ENCODE results near the gene ETNK2.
"Not testable (repeated sequence)": the region's sequence is repeated elsewhere in the genome, so short reads cannot be mapped to it uniquely, and the experiment has no call there.

The ETNK2 gene

GRCh38 chr1:204112876-204113730 lies 38.7 kb downstream of the ETNK2 start:
- in situ Hi-C loops (cut with HindIII; ENCODE audit: low pct_ligation_motif_present, low pct_unique_long_range_greater_than_20kb, low sequenced_read_pairs), result no loop called here
- DNase-seq, result no peak

GRCh38 chr1:204110894-204111633 lies 40.8 kb downstream of the ETNK2 start:
- DNase-seq, result no peak
- in situ Hi-C loops (cut with HindIII; ENCODE audit: low pct_ligation_motif_present, low pct_unique_long_range_greater_than_20kb, low sequenced_read_pairs), result no loop called here

- no peak for DNase-seq
- in situ Hi-C loops (cut with HindIII; ENCODE audit: low pct_ligation_motif_present, low pct_unique_long_range_greater_than_20kb, low sequenced_read_pairs), result no loop called here
Measured at GRCh38 chr1:204108312-204109141, 43.3 kb downstream of the ETNK2 start.

GRCh38 chr1:204107892-204108291 lies 44.0 kb downstream of the ETNK2 start:
- no peak for DNase-seq
- in situ Hi-C loops (cut with HindIII; ENCODE audit: low pct_ligation_motif_present, low pct_unique_long_range_greater_than_20kb, low sequenced_read_pairs), result no loop called here

GRCh38 chr1:204106825-204107224 lies 45.0 kb downstream of the ETNK2 start:
- in situ Hi-C loops (cut with HindIII; ENCODE audit: low pct_ligation_motif_present, low pct_unique_long_range_greater_than_20kb, low sequenced_read_pairs), result no loop called here
- no peak for DNase-seq

- DNase-seq, result no peak
- in situ Hi-C loops (cut with HindIII; ENCODE audit: low pct_ligation_motif_present, low pct_unique_long_range_greater_than_20kb, low sequenced_read_pairs), result no loop called here
Measured at GRCh38 chr1:204105131-204105515, 46.7 kb downstream of the ETNK2 start.

- in situ Hi-C loops (cut with HindIII; ENCODE audit: low pct_ligation_motif_present, low pct_unique_long_range_greater_than_20kb, low sequenced_read_pairs), result no loop called here
Measured at GRCh38 chr1:204104331-204105130, 47.3 kb downstream of the ETNK2 start.

GRCh38 chr1:204103431-204103741 lies 48.5 kb downstream of the ETNK2 start:
- in situ Hi-C loops (cut with HindIII; ENCODE audit: low pct_ligation_motif_present, low pct_unique_long_range_greater_than_20kb, low sequenced_read_pairs), result no loop called here
- no peak for DNase-seq

More at GRCh38 chr1:204104331-204105130, 47.3 kb downstream of the ETNK2 start:
- DNase-seq, result no peak

GRCh38 chr1:204102739-204103430 lies 49.0 kb downstream of the ETNK2 start:
- in situ Hi-C loops (cut with HindIII; ENCODE audit: low pct_ligation_motif_present, low pct_unique_long_range_greater_than_20kb, low sequenced_read_pairs), result no loop called here
- no peak for DNase-seq

- in situ Hi-C loops (cut with HindIII; ENCODE audit: low pct_ligation_motif_present, low pct_unique_long_range_greater_than_20kb, low sequenced_read_pairs), result no loop called here
Measured at GRCh38 chr1:204102029-204102611, 49.7 kb downstream of the ETNK2 start.

GRCh38 chr1:204099754-204100153 lies 52.1 kb downstream of the ETNK2 start:
- DNase-seq; in situ Hi-C loops (cut with HindIII; ENCODE audit: low pct_ligation_motif_present, low pct_unique_long_range_greater_than_20kb, low sequenced_read_pairs): not testable (repeated sequence)

More at GRCh38 chr1:204102029-204102611, 49.7 kb downstream of the ETNK2 start:
- DNase-seq, result no peak

GRCh38 chr1:204098683-204099082 lies 53.2 kb downstream of the ETNK2 start:
- no peak for DNase-seq
- in situ Hi-C loops (cut with HindIII; ENCODE audit: low pct_ligation_motif_present, low pct_unique_long_range_greater_than_20kb, low sequenced_read_pairs), result no loop called here

GRCh38 chr1:204096931-204097330 lies 54.9 kb downstream of the ETNK2 start:
- in situ Hi-C loops (cut with HindIII; ENCODE audit: low pct_ligation_motif_present, low pct_unique_long_range_greater_than_20kb, low sequenced_read_pairs), result no loop called here
- DNase-seq, result no peak

GRCh38 chr1:204094856-204095634 lies 56.8 kb downstream of the ETNK2 start:
- DNase-seq, result no peak
- in situ Hi-C loops (cut with HindIII; ENCODE audit: low pct_ligation_motif_present, low pct_unique_long_range_greater_than_20kb, low sequenced_read_pairs), result no loop called here

- in situ Hi-C loops (cut with HindIII; ENCODE audit: low pct_ligation_motif_present, low pct_unique_long_range_greater_than_20kb, low sequenced_read_pairs), result no loop called here
- DNase-seq, result no peak
Measured at GRCh38 chr1:204094313-204094729, 57.5 kb downstream of the ETNK2 start.

GRCh38 chr1:204093781-204094180 lies 58.1 kb downstream of the ETNK2 start:
- in situ Hi-C loops (cut with HindIII; ENCODE audit: low pct_ligation_motif_present, low pct_unique_long_range_greater_than_20kb, low sequenced_read_pairs), result no loop called here
- no peak for DNase-seq

GRCh38 chr1:204093421-204093717 lies 58.5 kb downstream of the ETNK2 start:
- in situ Hi-C loops (cut with HindIII; ENCODE audit: low pct_ligation_motif_present, low pct_unique_long_range_greater_than_20kb, low sequenced_read_pairs), result no loop called here
- peak; percentile 29 for DNase-seq
